Measurements from ENCODE around the gene XIRP1.

- TF ChIP-seq CTCF (IDR thresholded peaks at IDR 0.05 in 2 of 3, conservative IDR thresholded peaks at IDR 0.05 in 1 of 3; ENCODE audit: borderline replicate concordance in 1 of 3, insufficient read depth in 1 of 3, low read depth in 2 of 3, low read length in 2 of 3): no peak
- no peak for TF ChIP-seq EZH2phosphoT487 (IDR thresholded peaks at IDR 0.05; ENCODE audit: borderline replicate concordance)
- TF ChIP-seq REST (IDR thresholded peaks at IDR 0.05; ENCODE audit: low read depth): no peak
- TF ChIP-seq CEBPB (IDR thresholded peaks at IDR 0.05; ENCODE audit: low read depth): no peak
- no peak for TF ChIP-seq POLR2A (IDR thresholded peaks at IDR 0.05; ENCODE audit: borderline replicate concordance, extremely low read depth, insufficient read depth, insufficient read length)
- no peak for TF ChIP-seq EZH2 (IDR thresholded peaks at IDR 0.05)
- TF ChIP-seq POLR2AphosphoS5 (IDR thresholded peaks at IDR 0.05; ENCODE audit: low read depth, low read length): no peak
- no peak for TF ChIP-seq SP1 (IDR thresholded peaks at IDR 0.05; ENCODE audit: low read depth)
- TF ChIP-seq SRF (IDR thresholded peaks at IDR 0.05; ENCODE audit: low read depth): no peak
- TF ChIP-seq YY1 (IDR thresholded peaks at IDR 0.05; ENCODE audit: extremely low read depth, insufficient replicate concordance, low read depth, low read length): no peak
- no peak for TF ChIP-seq ZNF274 (IDR thresholded peaks at IDR 0.05; ENCODE audit: low read depth, low read length)
- TF ChIP-seq ZBTB33 (IDR thresholded peaks at IDR 0.05; ENCODE audit: extremely low read depth, insufficient replicate concordance, low read length): no peak
Observed at GRCh38 chr3:39146083-39146501, 46.3 kb downstream of the XIRP1 start.

Data from HCT116 (cell line).